CD14-positive monocyte (primary cell): ENCODE data around the gene EID2. TPM values are rescaled to one million over a fixed set of nuclear protein-coding genes. Genes with fewer than 3 reads are reported as not detected.

Source experiments
- DNase-seq, 3 donors: peaks; one replicate each; pipeline ENCODE4 v3.0.0-alpha.2; 2011 to 2022
- H2AFZ ChIP-seq: 2 replicates; pipeline ENCODE4 v1.6.0; 2012; ENCODE audit warnings: mild to moderate bottlenecking, low read depth, low read length, inconsistent platforms; ENCODE audit not compliant: insufficient read depth, poor library complexity, severe bottlenecking
- H3K27ac ChIP-seq, 2 donors: 1 replicate in 1 of 2; 2 replicates in 1 of 2; pipeline ENCODE4 v1.5.1; 2012 to 2013; ENCODE audit warnings: low read length in 2 of 2, control low read depth in 1 of 2, inconsistent platforms in 1 of 2, low read depth in 1 of 2, mild to moderate bottlenecking in 1 of 2
- H3K27me3 ChIP-seq, 2 donors: one replicate each; pipeline versions ENCODE4 v1.6.0 to v1.6.1; 2011 to 2013; ENCODE audit warnings: low read length in 2 of 2; ENCODE audit not compliant: control insufficient read depth in 2 of 2, insufficient read depth in 2 of 2
- H3K36me3 ChIP-seq, 2 donors: replicated peaks in 1 of 2; 1 replicate in 1 of 2; 2 replicates in 1 of 2; pipeline versions ENCODE4 v1.5.1 to v1.6.1; 2012 to 2013; ENCODE audit warnings: low read length in 2 of 2, control low read depth in 1 of 2, inconsistent platforms in 1 of 2, mild to moderate bottlenecking in 1 of 2; ENCODE audit not compliant: insufficient read depth in 2 of 2, control insufficient read depth in 1 of 2
- H3K4me1 ChIP-seq, 2 donors: 1 replicate in 1 of 2; 2 replicates in 1 of 2; pipeline versions ENCODE4 v1.5.1 to v1.6.1; 2012 to 2013; ENCODE audit warnings: low read length in 2 of 2, control low read depth in 1 of 2, inconsistent platforms in 1 of 2, mild to moderate bottlenecking in 1 of 2, moderate library complexity in 1 of 2; ENCODE audit not compliant: insufficient read depth in 2 of 2, control insufficient read depth in 1 of 2
- H3K4me2 ChIP-seq: replicated peaks from 2 replicates; pipeline ENCODE3; 2012; ENCODE audit warnings: low read length, moderate library complexity, mild to moderate bottlenecking; ENCODE audit not compliant: poor library complexity, severe bottlenecking; ENCODE audit errors: extremely low read depth
- H3K4me3 ChIP-seq, 3 experiments: fragments of 200-600 bp in 1 of 3; sonication (generic) in 1 of 3; replicated peaks in 1 of 3; 1 replicate in 2 of 3; 2 replicates in 1 of 3; pipeline ENCODE4 v1.5.1; 2011 to 2013; ENCODE audit warnings: low read length in 3 of 3, mild to moderate bottlenecking in 3 of 3, control low read depth in 2 of 3, low read depth in 2 of 3, inconsistent platforms in 1 of 3, moderate library complexity in 1 of 3
- H3K79me2 ChIP-seq: 2 replicates; pipeline ENCODE4 v1.6.0; 2012; ENCODE audit warnings: mild to moderate bottlenecking, control low read depth, inconsistent platforms, low read length, moderate library complexity; ENCODE audit not compliant: insufficient read depth
- H3K9ac ChIP-seq: 2 replicates; pipeline ENCODE4 v1.6.0; 2017; ENCODE audit warnings: low read length, mild to moderate bottlenecking; ENCODE audit not compliant: insufficient read depth, poor library complexity, severe bottlenecking
- H3K9me3 ChIP-seq, 2 donors: replicated peaks in 1 of 2; 1 replicate in 1 of 2; 2 replicates in 1 of 2; pipeline versions ENCODE4 v1.5.1 to v1.6.1; 2012 to 2013; ENCODE audit warnings: low read length in 2 of 2, control low read depth in 1 of 2; ENCODE audit not compliant: control insufficient read depth in 1 of 2, insufficient read depth in 1 of 2
- H4K20me1 ChIP-seq: 2 replicates; pipeline ENCODE4 v1.6.0; 2012; ENCODE audit warnings: mild to moderate bottlenecking, low read length, control low read depth, moderate library complexity; ENCODE audit not compliant: insufficient read depth
- H3K27ac Mint-ChIP-seq, 7 donors: one replicate each; pipeline ENCODE4 v1.8.0; 2020; ENCODE audit warnings: mild to moderate bottlenecking in 7 of 7, mixed read lengths in 7 of 7, moderate library complexity in 6 of 7, inconsistent platforms in 2 of 7
- H3K27me3 Mint-ChIP-seq, 3 donors: one replicate each; pipeline ENCODE4 v1.8.0; 2021 to 2022; ENCODE audit warnings: low read depth in 3 of 3, mild to moderate bottlenecking in 3 of 3, mixed read lengths in 3 of 3, moderate library complexity in 3 of 3, inconsistent platforms in 1 of 3
- H3K36me3 Mint-ChIP-seq, 2 donors: one replicate each; pipeline ENCODE4 v1.8.0; 2020; ENCODE audit warnings: mixed read lengths in 2 of 2, inconsistent platforms in 1 of 2, mild to moderate bottlenecking in 1 of 2
- H3K4me1 Mint-ChIP-seq: one replicate; pipeline ENCODE4 v1.8.0; 2020; ENCODE audit warnings: mild to moderate bottlenecking, mixed read lengths
- H3K4me3 Mint-ChIP-seq, 2 donors: one replicate each; pipeline ENCODE4 v1.8.0; 2020; ENCODE audit warnings: mild to moderate bottlenecking in 2 of 2, mixed read lengths in 2 of 2, moderate library complexity in 1 of 2
- H3K9me3 Mint-ChIP-seq, 7 donors: one replicate each; pipeline ENCODE4 v1.8.0; 2020 to 2022; ENCODE audit warnings: mixed read lengths in 7 of 7, mild to moderate bottlenecking in 6 of 7, moderate library complexity in 6 of 7, inconsistent platforms in 2 of 7
- CTCF ChIP-seq: fragments of 200-600 bp; IDR thresholded peaks from one replicate; pipeline ENCODE4 v1.8.0; 2022; ENCODE audit warnings: antibody characterized with exemption, mild to moderate bottlenecking
- WGBS: methylation state at CpG from one replicate; pipeline ENCODE4 v1.1.5; 2013; ENCODE audit warnings: missing lambda C conversion rate; ENCODE audit not compliant: insufficient coverage; 5-methylcytosine and 5-hydroxymethylcytosine counted together
- intact Hi-C, 2 donors: fragments of 100-400 bp; cut with micrococcal nuclease; formaldehyde crosslinking; loops; one replicate each; pipeline versions ENCODE4 v1.15.0 to v1.15.1; 2023
- polyA plus RNA-seq, 3 donors: library from polyadenylated mRNA; depleted of rRNA in 1 of 3; unstranded in 2 of 3; stranded (reverse) in 1 of 3; fragments of 300-500 nt in 2 of 3; fragments of >200 nt in 1 of 3; fragmentation: Illumina TruSeq in 2 of 3; gene quantifications; 1 replicate in 2 of 3; 2 replicates in 1 of 3; pipeline ENCODE4 v1.2.3, GENCODE V29; 2012 to 2021

Gene EID2
- polyA plus RNA-seq, 3 donors: 5.8 to 20.4 (median 12.5) TPM

DNA sequence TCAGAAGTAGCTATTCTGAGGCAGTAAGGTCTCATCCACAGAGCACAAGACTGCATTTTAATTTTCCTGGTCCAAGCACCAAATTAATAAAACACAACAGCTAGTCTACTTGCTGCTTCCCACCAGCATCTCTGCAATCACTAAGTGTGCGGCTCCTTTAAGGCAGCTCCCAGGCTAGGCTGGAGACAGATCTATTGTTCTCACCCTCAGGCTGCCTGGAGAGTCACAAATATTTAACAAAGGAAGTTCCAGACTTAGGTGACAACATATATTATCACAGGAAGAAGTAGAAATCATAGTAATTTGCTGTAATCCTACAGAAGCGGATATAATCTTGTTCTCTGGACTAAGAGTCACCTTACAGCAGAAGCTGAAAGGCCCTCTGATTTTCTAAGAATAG is 2.2 kb upstream of the EID2 start:
- Histone ChIP-seq H2AFZ (peak overlapping the region; percentile 29), H3K9me3 (no peaks in the 10 kb centered on the region), H3K4me1 (peaks cover 12 to 18% of the 10 kb centered on the region in 2 donors), H3K36me3 (no peaks in the 10 kb centered on the region), H3K9ac (no peak overlapping the region), H3K4me3 (no peak overlapping the region), H3K27ac (no peak overlapping the region), H3K4me2 (no peak overlapping the region), H3K27me3 (no peaks in the 10 kb centered on the region), H3K79me2 (peaks cover 19% of the 10 kb centered on the region), H4K20me1 (no peaks in the 10 kb centered on the region)
- peaks cover 3 to 5% of the 10 kb centered on the region in 2 donors for H3K36me3 Mint-ChIP-seq
- no peak overlapping the region for H3K4me3 Mint-ChIP-seq
- no peak for TF ChIP-seq CTCF
- peak overlapping the region in 1 of 7 donors; percentile 59 for H3K27ac Mint-ChIP-seq
- peaks cover 0 to 3% (median 0%) of the 10 kb centered on the region in 7 donors for H3K9me3 Mint-ChIP-seq
- no CpG with 5 or more reads among the region's 2 CpGs for WGBS
- no peak for DNase-seq
- peaks cover 3 to 20% (median 15%) of the 10 kb centered on the region in 3 donors for H3K27me3 Mint-ChIP-seq
- intact Hi-C loops: loop anchor here in 1 of 2 donors (5.0 kb wide), 1 partner anchor 415 kb away; the partner anchor contains the start of gene PAK4
- H3K4me1 Mint-ChIP-seq: peaks cover 25% of the 10 kb centered on the region

- Histone ChIP-seq H3K27ac (peak overlapping the region; percentile 83 to 87), H3K9ac (no peak overlapping the region), H2AFZ (peak overlapping the region; percentile 92), H3K79me2 (peaks cover 21% of the 10 kb centered on the region), H3K4me2 (peak overlapping the region; percentile 91), H3K9me3 (no peaks in the 10 kb centered on the region), H3K36me3 (no peaks in the 10 kb centered on the region), H3K4me3 (peak overlapping the region in 2 of 3 experiments; percentile 79 to 90), H3K27me3 (no peaks in the 10 kb centered on the region), H4K20me1 (no peaks in the 10 kb centered on the region), H3K4me1 (peaks cover 12 to 18% of the 10 kb centered on the region in 2 donors)
- peak overlapping the region in 4 of 7 donors; percentile 89 to 97 (median 94) for H3K27ac Mint-ChIP-seq
- peak overlapping the region; percentile 96 for H3K4me3 Mint-ChIP-seq
- WGBS: 0% methylated on average over 4 of the region's 10 CpGs
- peak; percentile 31 for TF ChIP-seq CTCF
- H3K36me3 Mint-ChIP-seq: peaks cover 3 to 5% of the 10 kb centered on the region in 2 donors
- intact Hi-C loops: loop anchor here in 1 of 2 donors (5.0 kb wide), 1 partner anchor 413 kb away; the partner anchor contains the start of gene PAK4
- H3K27me3 Mint-ChIP-seq: peaks cover 0 to 12% (median 9%) of the 10 kb centered on the region in 3 donors
- peaks cover 0 to 3% (median 0%) of the 10 kb centered on the region in 7 donors for H3K9me3 Mint-ChIP-seq
- DNase-seq: no peak
- H3K4me1 Mint-ChIP-seq: peaks cover 25% of the 10 kb centered on the region
Measured at GRCh38 chr19:39540333-39540673, 342 bp upstream of the EID2 start.
